ENCODE measurements around the gene DMXL2.
A peak's percentile ranks its signal among the peaks of the same experiment; 100 is the strongest.
"Not testable (repeated sequence)": the region's sequence is repeated elsewhere in the genome, so short reads cannot be mapped to it uniquely, and the experiment has no call there.

Gene DMXL2

GRCh38 chr15:51576286-51576850 is 46.2 kb downstream of the DMXL2 start:
- DNase-seq, result no peak

GRCh38 chr15:51575775-51576174 is 46.8 kb downstream of the DMXL2 start:
- DNase-seq, result no peak

- not testable (repeated sequence) for DNase-seq
These were observed 49.2 kb downstream of the DMXL2 start for GRCh38 chr15:51573352-51573751.

GRCh38 chr15:51568939-51569784 is 53.4 kb downstream of the DMXL2 start:
- DNase-seq, result not testable (repeated sequence)

- no peak for DNase-seq
These were observed 61.3 kb downstream of the DMXL2 start for GRCh38 chr15:51561271-51561670.

GRCh38 chr15:51558876-51559275 is 63.7 kb downstream of the DMXL2 start:
- DNase-seq, result no peak

GRCh38 chr15:51558411-51558810 is 64.2 kb downstream of the DMXL2 start:
- DNase-seq, result no peak

- no peak for DNase-seq
These were observed 71.7 kb downstream of the DMXL2 start for GRCh38 chr15:51550841-51551240.

- no peak for DNase-seq
These were observed 74.9 kb downstream of the DMXL2 start for GRCh38 chr15:51547656-51548055.

GRCh38 chr15:51536965-51537574 is 85.5 kb downstream of the DMXL2 start:
- no peak for DNase-seq

- DNase-seq, result no peak
These were observed 88.7 kb downstream of the DMXL2 start for GRCh38 chr15:51533672-51534398.

- no peak for DNase-seq
These were observed 95.6 kb downstream of the DMXL2 start for GRCh38 chr15:51526955-51527354.

- no peak for DNase-seq
These were observed 98.2 kb downstream of the DMXL2 start for GRCh38 chr15:51524376-51524775.

- DNase-seq, result no peak
These were observed 106.3 kb downstream of the DMXL2 start for GRCh38 chr15:51516291-51516690.

- no peak for DNase-seq
These were observed 117.3 kb downstream of the DMXL2 start for GRCh38 chr15:51505251-51505650.

GRCh38 chr15:51503003-51503402 is 119.6 kb downstream of the DMXL2 start:
- DNase-seq, result no peak

GRCh38 chr15:51499379-51499976 is 123.1 kb downstream of the DMXL2 start:
- DNase-seq, result peak; percentile 6

GRCh38 chr15:51497806-51498205 is 124.8 kb downstream of the DMXL2 start:
- DNase-seq, result no peak

GRCh38 chr15:51496246-51496645 is 126.3 kb downstream of the DMXL2 start:
- no peak for DNase-seq

GRCh38 chr15:51494411-51495314 is 127.9 kb downstream of the DMXL2 start:
- DNase-seq, result no peak

GRCh38 chr15:51493892-51494291 is 128.7 kb downstream of the DMXL2 start:
- no peak for DNase-seq

- no peak for DNase-seq
These were observed 130.0 kb downstream of the DMXL2 start for GRCh38 chr15:51492528-51492927.
